OCI-LY7 (cell line): ENCODE results near the gene KANK2.
"Not testable (repeated sequence)": the region's sequence is repeated elsewhere in the genome, so short reads cannot be mapped to it uniquely, and the experiment has no call there.

Experiments
- EZH2phosphoT487 ChIP-seq: fragments of 200-600 bp; sonication (generic); IDR thresholded peaks from 2 replicates; pipeline ENCODE4 v1.6.1; 2018; ENCODE audit warnings: low read depth, borderline replicate concordance, mild to moderate bottlenecking, mixed run types, antibody characterized with exemption, low read length, moderate library complexity, mixed read lengths
- TF ChIP-seq, protein P1 (sequence below): fragments of 200-600 bp; sonication (generic); conservative IDR thresholded peaks from 2 replicates; pipeline ENCODE4 v1.5.1; 2014; ENCODE audit warnings: mild to moderate bottlenecking, antibody characterized with exemption, low read length, moderate library complexity, mixed read lengths

DNA sequence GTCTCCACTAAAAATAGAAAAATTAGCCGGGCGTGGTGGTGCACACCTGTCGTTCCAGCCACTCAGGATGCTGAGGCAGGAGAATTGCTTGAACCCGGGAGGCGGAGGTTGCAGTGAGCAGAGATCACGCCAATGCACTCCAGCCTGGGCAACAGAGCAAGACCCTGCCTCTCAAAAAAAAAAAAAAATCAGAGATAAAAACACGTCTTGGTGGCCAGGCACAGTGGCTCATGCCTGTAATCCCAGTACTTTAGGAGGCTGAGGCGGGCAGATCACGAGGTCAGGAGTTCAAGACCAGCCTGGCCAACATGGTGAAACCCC, 18.2 kb downstream of the KANK2 start:
- TF ChIP-seq, protein P1, sequence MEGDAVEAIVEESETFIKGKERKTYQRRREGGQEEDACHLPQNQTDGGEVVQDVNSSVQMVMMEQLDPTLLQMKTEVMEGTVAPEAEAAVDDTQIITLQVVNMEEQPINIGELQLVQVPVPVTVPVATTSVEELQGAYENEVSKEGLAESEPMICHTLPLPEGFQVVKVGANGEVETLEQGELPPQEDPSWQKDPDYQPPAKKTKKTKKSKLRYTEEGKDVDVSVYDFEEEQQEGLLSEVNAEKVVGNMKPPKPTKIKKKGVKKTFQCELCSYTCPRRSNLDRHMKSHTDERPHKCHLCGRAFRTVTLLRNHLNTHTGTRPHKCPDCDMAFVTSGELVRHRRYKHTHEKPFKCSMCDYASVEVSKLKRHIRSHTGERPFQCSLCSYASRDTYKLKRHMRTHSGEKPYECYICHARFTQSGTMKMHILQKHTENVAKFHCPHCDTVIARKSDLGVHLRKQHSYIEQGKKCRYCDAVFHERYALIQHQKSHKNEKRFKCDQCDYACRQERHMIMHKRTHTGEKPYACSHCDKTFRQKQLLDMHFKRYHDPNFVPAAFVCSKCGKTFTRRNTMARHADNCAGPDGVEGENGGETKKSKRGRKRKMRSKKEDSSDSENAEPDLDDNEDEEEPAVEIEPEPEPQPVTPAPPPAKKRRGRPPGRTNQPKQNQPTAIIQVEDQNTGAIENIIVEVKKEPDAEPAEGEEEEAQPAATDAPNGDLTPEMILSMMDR, result not testable (repeated sequence)
- TF ChIP-seq EZH2phosphoT487, result not testable (repeated sequence)
